ENCODE measurements around the gene CACNB2. TPM values are rescaled to one million over a fixed set of nuclear protein-coding genes. Genes with fewer than 3 reads are reported as not detected.

Gene CACNB2
- 1 to 10 TPM; 1.9 to 4.6 TPM for total RNA-seq
- 1.6 TPM for polyA plus RNA-seq (2013, experiment 1 of 2)
- 0.91 TPM for polyA plus RNA-seq (2013, experiment 2 of 2)
- long read RNA-seq, experiment 1, partial matches to known transcripts, result 0 of 1 reads
- long read RNA-seq, experiment 1, other reads (novel, unspliced or antisense), result 1 of 1 reads
- long read RNA-seq, experiment 2, partial matches to known transcripts, result 3 of 6 reads
- long read RNA-seq, experiment 2, other reads (novel, unspliced or antisense), result 2 of 6 reads
- long read RNA-seq, experiment 3, partial matches to known transcripts, result 2 of 3 reads
- long read RNA-seq, experiment 3, other reads (novel, unspliced or antisense), result 1 of 3 reads
- long read RNA-seq, experiment 4, partial matches to known transcripts, result 0 of 1 reads
- long read RNA-seq, experiment 4, other reads (novel, unspliced or antisense), result 1 of 1 reads

DNA sequence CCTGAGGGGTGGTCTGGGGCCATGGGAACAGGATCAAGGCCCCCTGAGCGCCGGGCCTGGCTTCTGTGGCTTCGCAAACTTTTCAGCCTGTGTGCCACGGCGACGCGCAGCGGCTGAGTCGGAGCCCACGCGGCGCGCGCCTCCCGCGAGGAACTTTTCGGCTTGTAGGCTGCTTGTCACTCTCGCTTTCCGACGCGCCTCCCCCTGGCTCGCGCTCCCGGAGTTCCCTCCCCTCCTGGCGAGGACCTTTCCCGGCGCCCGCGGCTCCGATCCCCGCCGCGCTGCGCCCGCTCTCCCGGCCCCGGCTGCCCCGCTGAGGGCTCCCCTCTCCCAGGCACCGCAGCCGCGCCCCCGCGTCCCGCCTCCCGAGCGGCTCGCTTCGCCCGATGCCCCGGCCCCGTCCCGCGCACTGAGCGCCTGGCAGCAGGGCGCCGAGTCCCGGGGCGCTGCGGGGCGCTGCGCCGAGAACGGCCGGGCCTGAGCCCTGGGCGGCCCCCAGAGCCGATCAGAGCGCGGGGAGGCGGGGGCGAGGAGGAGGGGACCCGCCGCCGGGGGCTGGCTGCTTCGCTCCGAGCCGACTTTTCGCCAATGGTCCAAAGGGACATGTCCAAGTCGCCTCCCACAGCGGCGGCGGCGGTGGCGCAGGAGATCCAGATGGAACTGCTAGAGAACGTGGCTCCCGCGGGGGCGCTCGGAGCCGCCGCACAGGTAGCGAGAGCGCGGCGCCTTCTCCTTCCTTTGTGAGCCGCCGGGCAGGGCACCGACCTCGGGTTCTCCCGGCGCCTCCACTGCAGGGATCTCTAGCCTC is at the start of gene CACNB2:
TSS of gene CACNB2 (plus strand) at position 276 of the 808 bp plus-strand sequence.
- Mint-ChIP-seq H3K4me3 (peak within 1 kb of the TSS; percentile 62), H3K27ac (no peak within 1 kb of the TSS), H3K4me1 (peaks cover 2% of the 10 kb centered on the region), H3K36me3 (ENCODE audit: low read depth) (no peaks in the 10 kb centered on the region), H3K9me3 (no peaks in the 10 kb centered on the region), H3K27me3 (ENCODE audit: insufficient read depth) (peaks cover 26% of the 10 kb centered on the region)
- Histone ChIP-seq H3K27ac (ENCODE audit: low read depth, low read length) (no peak within 1 kb of the TSS), H3K36me3 (ENCODE audit: control insufficient read depth, insufficient read depth, low read length) (no peaks in the 10 kb centered on the region), H3K27me3 (ENCODE audit: control insufficient read depth, insufficient read depth, low read length, poor library complexity, severe bottlenecking) (peaks cover 26% of the 10 kb centered on the region), H3K9me3 (ENCODE audit: control insufficient read depth, low read length) (no peaks in the 10 kb centered on the region), H3K4me1 (ENCODE audit: control insufficient read depth, insufficient read depth, low read length) (peaks cover 5% of the 10 kb centered on the region), H3K4me3 (ENCODE audit: low read length) (peak within 1 kb of the TSS; percentile 90), H3K9ac (ENCODE audit: extremely low read depth, low read length, poor library complexity, severe bottlenecking) (peak within 1 kb of the TSS; percentile 47)
- TF ChIP-seq, protein P1, sequence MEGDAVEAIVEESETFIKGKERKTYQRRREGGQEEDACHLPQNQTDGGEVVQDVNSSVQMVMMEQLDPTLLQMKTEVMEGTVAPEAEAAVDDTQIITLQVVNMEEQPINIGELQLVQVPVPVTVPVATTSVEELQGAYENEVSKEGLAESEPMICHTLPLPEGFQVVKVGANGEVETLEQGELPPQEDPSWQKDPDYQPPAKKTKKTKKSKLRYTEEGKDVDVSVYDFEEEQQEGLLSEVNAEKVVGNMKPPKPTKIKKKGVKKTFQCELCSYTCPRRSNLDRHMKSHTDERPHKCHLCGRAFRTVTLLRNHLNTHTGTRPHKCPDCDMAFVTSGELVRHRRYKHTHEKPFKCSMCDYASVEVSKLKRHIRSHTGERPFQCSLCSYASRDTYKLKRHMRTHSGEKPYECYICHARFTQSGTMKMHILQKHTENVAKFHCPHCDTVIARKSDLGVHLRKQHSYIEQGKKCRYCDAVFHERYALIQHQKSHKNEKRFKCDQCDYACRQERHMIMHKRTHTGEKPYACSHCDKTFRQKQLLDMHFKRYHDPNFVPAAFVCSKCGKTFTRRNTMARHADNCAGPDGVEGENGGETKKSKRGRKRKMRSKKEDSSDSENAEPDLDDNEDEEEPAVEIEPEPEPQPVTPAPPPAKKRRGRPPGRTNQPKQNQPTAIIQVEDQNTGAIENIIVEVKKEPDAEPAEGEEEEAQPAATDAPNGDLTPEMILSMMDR (conservative IDR thresholded peaks at IDR 0.05), result no peak
- DNase-seq, result peak; percentile 91
- WGBS, 2 experiments (ENCODE audit: insufficient coverage in 1 of 2, insufficient read length in 1 of 2), result 0% methylated on average over 30 to 100 of the region's 100 CpGs

DNA sequence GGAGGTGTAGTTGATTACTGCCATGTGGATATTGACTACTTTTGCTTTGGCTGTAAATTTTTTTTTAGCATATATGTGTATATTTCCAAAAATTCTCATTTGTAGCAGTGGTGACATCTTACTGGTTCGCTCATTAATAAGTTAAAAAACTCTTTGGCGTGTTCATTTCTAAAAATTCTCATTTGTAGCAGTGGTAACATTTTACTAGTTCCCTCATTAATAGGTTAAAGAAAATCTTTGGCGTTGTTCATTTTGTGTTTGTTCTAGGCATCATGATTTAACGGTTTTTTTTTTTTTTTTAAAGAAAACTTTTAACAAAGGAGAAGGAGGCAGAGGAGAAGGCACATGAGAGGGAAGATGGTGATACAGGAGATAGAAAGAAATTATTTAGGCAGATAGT is 45.9 kb upstream of the CACNB2 start:
- WGBS, 2 experiments (ENCODE audit: insufficient coverage in 1 of 2, insufficient read length in 1 of 2), result 88 to 100% methylated on average over 1 to 4 of the region's 4 CpGs
- DNase-seq, result no peak
- Mint-ChIP-seq H3K27ac (no peak overlapping the region), H3K9me3 (peaks cover 2% of the 10 kb centered on the region), H3K4me1 (peaks cover 3% of the 10 kb centered on the region), H3K4me3 (no peak overlapping the region), H3K27me3 (ENCODE audit: insufficient read depth) (no peaks in the 10 kb centered on the region), H3K36me3 (ENCODE audit: low read depth) (no peaks in the 10 kb centered on the region)
- no peaks in the 10 kb centered on the region for H3K27me3 ChIP-seq (ENCODE audit: control insufficient read depth, insufficient read depth, low read length, poor library complexity, severe bottlenecking)
- no peaks in the 10 kb centered on the region for H3K4me1 ChIP-seq (ENCODE audit: control insufficient read depth, insufficient read depth, low read length)
- H3K9ac ChIP-seq (ENCODE audit: extremely low read depth, low read length, poor library complexity, severe bottlenecking), result no peak overlapping the region
- H3K27ac ChIP-seq (ENCODE audit: low read depth, low read length), result no peak overlapping the region
- TF ChIP-seq, protein P1 (conservative IDR thresholded peaks at IDR 0.05), result no peak
- H3K36me3 ChIP-seq (ENCODE audit: control insufficient read depth, insufficient read depth, low read length), result no peaks in the 10 kb centered on the region
- H3K4me3 ChIP-seq (ENCODE audit: low read length), result no peak overlapping the region
- no peaks in the 10 kb centered on the region for H3K9me3 ChIP-seq (ENCODE audit: control insufficient read depth, low read length)

DNA sequence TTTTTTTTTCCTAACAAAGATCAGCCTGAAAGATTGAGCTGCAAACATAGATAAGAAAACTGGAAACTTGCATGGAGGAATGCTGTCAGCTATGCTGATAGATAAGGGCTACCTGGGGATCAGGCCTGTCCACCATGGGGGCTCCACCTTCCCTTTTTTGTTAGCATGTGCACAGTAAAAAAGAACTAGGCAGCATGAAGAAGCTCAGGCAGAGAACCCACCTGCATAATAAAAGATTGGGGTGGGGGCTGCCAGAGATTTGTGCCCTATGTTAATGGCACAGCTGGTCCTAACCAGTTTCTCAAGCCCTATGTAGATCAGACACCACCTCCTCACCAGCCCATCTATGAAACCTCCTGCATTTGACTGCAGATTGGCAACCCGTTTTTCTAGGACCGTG is 45.4 kb upstream of the CACNB2 start:
- Histone ChIP-seq H3K27me3 (ENCODE audit: control insufficient read depth, insufficient read depth, low read length, poor library complexity, severe bottlenecking) (no peaks in the 10 kb centered on the region), H3K9me3 (ENCODE audit: control insufficient read depth, low read length) (no peaks in the 10 kb centered on the region), H3K4me3 (ENCODE audit: low read length) (no peak overlapping the region), H3K4me1 (ENCODE audit: control insufficient read depth, insufficient read depth, low read length) (no peaks in the 10 kb centered on the region), H3K9ac (ENCODE audit: extremely low read depth, low read length, poor library complexity, severe bottlenecking) (no peak overlapping the region), H3K27ac (ENCODE audit: low read depth, low read length) (no peak overlapping the region), H3K36me3 (ENCODE audit: control insufficient read depth, insufficient read depth, low read length) (no peaks in the 10 kb centered on the region)
- TF ChIP-seq, protein P1 (conservative IDR thresholded peaks at IDR 0.05), result no peak
- Mint-ChIP-seq H3K27ac (no peak overlapping the region), H3K4me1 (peaks cover 3% of the 10 kb centered on the region), H3K27me3 (ENCODE audit: insufficient read depth) (no peaks in the 10 kb centered on the region), H3K9me3 (peaks cover 2% of the 10 kb centered on the region), H3K4me3 (no peak overlapping the region), H3K36me3 (ENCODE audit: low read depth) (no peaks in the 10 kb centered on the region)
- WGBS, 2 experiments (ENCODE audit: insufficient coverage in 1 of 2, insufficient read length in 1 of 2), result 87 to 92% methylated on average over 2 of the region's 2 CpGs
- DNase-seq, result peak; percentile 49

Measured in endodermal cell (in vitro differentiated cells).